MM.1S (cell line): ENCODE results near the gene DHX35.

ENCODE experiments used
- EZH2 ChIP-seq: fragments of 300-600 bp; sonication (generic); optimal IDR thresholded peaks from 2 replicates; pipeline ENCODE3; 2017; ENCODE audit warnings: low read depth, mild to moderate bottlenecking, antibody characterized with exemption, low read length, mixed read lengths
- TF ChIP-seq, protein P1 (sequence below): fragments of 300-600 bp; sonication (generic); IDR thresholded peaks from 2 replicates; pipeline ENCODE4 v1.5.1; 2016; ENCODE audit warnings: antibody characterized with exemption, low read length, mixed read lengths

DNA sequence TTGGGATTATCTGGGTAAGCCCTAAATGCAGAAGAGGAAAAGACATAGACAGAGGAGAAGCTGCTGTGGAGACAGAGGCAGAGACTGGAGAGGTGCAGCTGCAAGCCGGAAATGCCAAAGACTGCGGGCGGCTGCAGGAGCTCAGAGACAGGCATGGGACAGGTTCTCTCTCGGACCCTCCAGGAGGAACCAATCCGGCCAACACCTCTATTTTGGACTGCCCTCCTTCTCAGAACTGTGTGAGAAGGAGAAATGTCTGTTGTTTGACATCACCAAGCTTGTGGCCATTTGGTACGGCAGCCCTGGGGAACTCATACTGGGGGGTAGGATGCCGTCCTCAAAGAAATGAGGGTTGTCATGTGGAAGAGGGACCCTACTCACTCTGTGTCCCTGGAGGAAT, 95.0 kb downstream of the DHX35 start:
- TF ChIP-seq, protein P1, sequence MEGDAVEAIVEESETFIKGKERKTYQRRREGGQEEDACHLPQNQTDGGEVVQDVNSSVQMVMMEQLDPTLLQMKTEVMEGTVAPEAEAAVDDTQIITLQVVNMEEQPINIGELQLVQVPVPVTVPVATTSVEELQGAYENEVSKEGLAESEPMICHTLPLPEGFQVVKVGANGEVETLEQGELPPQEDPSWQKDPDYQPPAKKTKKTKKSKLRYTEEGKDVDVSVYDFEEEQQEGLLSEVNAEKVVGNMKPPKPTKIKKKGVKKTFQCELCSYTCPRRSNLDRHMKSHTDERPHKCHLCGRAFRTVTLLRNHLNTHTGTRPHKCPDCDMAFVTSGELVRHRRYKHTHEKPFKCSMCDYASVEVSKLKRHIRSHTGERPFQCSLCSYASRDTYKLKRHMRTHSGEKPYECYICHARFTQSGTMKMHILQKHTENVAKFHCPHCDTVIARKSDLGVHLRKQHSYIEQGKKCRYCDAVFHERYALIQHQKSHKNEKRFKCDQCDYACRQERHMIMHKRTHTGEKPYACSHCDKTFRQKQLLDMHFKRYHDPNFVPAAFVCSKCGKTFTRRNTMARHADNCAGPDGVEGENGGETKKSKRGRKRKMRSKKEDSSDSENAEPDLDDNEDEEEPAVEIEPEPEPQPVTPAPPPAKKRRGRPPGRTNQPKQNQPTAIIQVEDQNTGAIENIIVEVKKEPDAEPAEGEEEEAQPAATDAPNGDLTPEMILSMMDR, result no peak
- TF ChIP-seq EZH2, result no peak
